D721Med (cell line): ENCODE measurements around the gene FMN1.

Source experiments
- DNase-seq: peaks from one replicate; pipeline ENCODE4 v3.0.0; 2011; ENCODE audit warnings: low spot score; ENCODE audit not compliant: insufficient read length
- FAIRE-seq: peaks from 2 replicates; lab custom pipeline; 2011; peaks lifted over from hg19 to GRCh38; lab: Jason Lieb, UNC
- CTCF ChIP-seq: IDR thresholded peaks from 2 replicates; pipeline ENCODE4 v1.5.1; 2012; ENCODE audit warnings: mild to moderate bottlenecking, control low read depth; ENCODE audit not compliant: insufficient read depth; ENCODE audit errors: missing control alignments

Gene FMN1

GRCh38 chr15:33198541-33198940, 4.0 kb upstream of the FMN1 start:
- FAIRE-seq, result no peak
- no peak for DNase-seq
- no peak for TF ChIP-seq CTCF

- no peak for DNase-seq
- no peak for FAIRE-seq
- TF ChIP-seq CTCF, result no peak
Observed at GRCh38 chr15:33197636-33198035, 3.1 kb upstream of the FMN1 start.

- DNase-seq, result no peak
- TF ChIP-seq CTCF, result no peak
- no peak for FAIRE-seq
Observed at GRCh38 chr15:33194237-33194636, 277 bp downstream of the FMN1 start.

GRCh38 chr15:33191591-33191990, 2.9 kb downstream of the FMN1 start:
- FAIRE-seq, result peak; percentile 93
- no peak for TF ChIP-seq CTCF
- no peak for DNase-seq

GRCh38 chr15:33190539-33190938, 4.0 kb downstream of the FMN1 start:
- FAIRE-seq (no peak), DNase-seq (no peak)
- no peak for TF ChIP-seq CTCF

- no peak for DNase-seq
- FAIRE-seq, result no peak
- no peak for TF ChIP-seq CTCF
Observed at GRCh38 chr15:33188641-33189257, 5.8 kb downstream of the FMN1 start.

GRCh38 chr15:33188159-33188558, 6.4 kb downstream of the FMN1 start:
- TF ChIP-seq CTCF, result no peak
- FAIRE-seq, result no peak
- DNase-seq, result no peak
